Psoas muscle (tissue), 8 donors: ENCODE data around the gene SIRT2. TPM values are rescaled to one million over a fixed set of nuclear protein-coding genes. Genes with fewer than 3 reads are reported as not detected.
A peak's percentile ranks its signal among the peaks of the same experiment; 100 is the strongest.
"Not testable (repeated sequence)": the region's sequence is repeated elsewhere in the genome, so short reads cannot be mapped to it uniquely, and the experiment has no call there.

ENCODE experiments used
- ATAC-seq, 4 donors: fragments of 200-7000 bp; cut with Tn5 transposase; one replicate each; pipeline ENCODE4 v1.9.1; 2020; ENCODE audit warnings: moderate library complexity in 3 of 4, mild to moderate bottlenecking in 2 of 4
- DNase-seq, 2 donors: peaks; one replicate each; pipeline ENCODE4 v3.0.0-alpha.2; 2020
- H3K27ac ChIP-seq: fragments of 200-600 bp; one replicate; pipeline ENCODE4 v1.8.0; 2022
- H3K27me3 ChIP-seq, 3 donors: fragments of 200-600 bp in 1 of 3; one replicate each; pipeline versions ENCODE4 v1.6.1 to v1.8.0; 2013 to 2022; ENCODE audit warnings: low read length in 2 of 3, mild to moderate bottlenecking in 2 of 3, moderate library complexity in 1 of 3; ENCODE audit not compliant: insufficient read depth in 3 of 3
- H3K36me3 ChIP-seq, 2 donors: fragments of 200-600 bp in 1 of 2; one replicate each; pipeline versions ENCODE4 v1.6.1 to v1.8.0; 2013 to 2022; ENCODE audit warnings: low read depth in 1 of 2, mild to moderate bottlenecking in 1 of 2, moderate library complexity in 1 of 2; ENCODE audit not compliant: insufficient read depth in 1 of 2
- H3K4me1 ChIP-seq: fragments of 200-600 bp; one replicate; pipeline ENCODE4 v1.8.0; 2022
- H3K4me3 ChIP-seq: fragments of 200-600 bp; one replicate; pipeline ENCODE4 v1.8.0; 2022; ENCODE audit warnings: mild to moderate bottlenecking
- H3K9me3 ChIP-seq: fragments of 200-600 bp; one replicate; pipeline ENCODE4 v1.8.0; 2022
- WGBS, 3 donors: extraction: QIAGEN DNeasy Blood & Tissue Kit; methylation state at CpG; one replicate each; pipeline versions ENCODE4 v1.1.6 to v1.1.7; 2013; 5-methylcytosine and 5-hydroxymethylcytosine counted together
- intact Hi-C, 2 donors: fragments of 100-400 bp; cut with DNase I; formaldehyde crosslinking; loops; one replicate each; pipeline versions ENCODE4 v1.11.0 to v1.14.2; 2022
- polyA plus RNA-seq, 3 donors: library from polyadenylated mRNA; stranded (reverse); fragments of 200-250 nt; gene quantifications; one replicate each; pipeline ENCODE4 v1.2.3, GENCODE V29; 2013
- total RNA-seq, 4 donors: library from RNA; stranded (reverse); fragmentation: NEBNext Ultra II Directional in 2 of 4; extraction: Animal tissue kit (Norgen Biotek cat#: 25700) in 2 of 4; gene quantifications; one replicate each; pipeline versions ENCODE4 v1.2.1 to v1.2.4, GENCODE V29; 2021 to 2023
- TF ChIP-seq, protein P1 (sequence below): fragments of 200-600 bp; IDR thresholded peaks from one replicate; pipeline ENCODE4 v1.8.0; 2022; ENCODE audit warnings: antibody characterized with exemption
- donor health status: healthy with polysubstance abuse.
- donor health status: DM: no; HTN: no; CAD: no; lungs with moderate emphysema.
- donor health status: Bipolar disorder and iron deficiency.
- donor health status: healthy.
- donor health status: DM: yes; HTN: yes; CAD: no.
- donor health status: DM: no; HTN: no; CAD: no.
- donor health status: DM: no; HTN: no; CAD: no.
- donor health status: DM: yes; HTN: yes; CAD: no.

Gene SIRT2
- total and polyA plus RNA-seq, 7 donors: 133 to 260 (median 156) TPM

DNA sequence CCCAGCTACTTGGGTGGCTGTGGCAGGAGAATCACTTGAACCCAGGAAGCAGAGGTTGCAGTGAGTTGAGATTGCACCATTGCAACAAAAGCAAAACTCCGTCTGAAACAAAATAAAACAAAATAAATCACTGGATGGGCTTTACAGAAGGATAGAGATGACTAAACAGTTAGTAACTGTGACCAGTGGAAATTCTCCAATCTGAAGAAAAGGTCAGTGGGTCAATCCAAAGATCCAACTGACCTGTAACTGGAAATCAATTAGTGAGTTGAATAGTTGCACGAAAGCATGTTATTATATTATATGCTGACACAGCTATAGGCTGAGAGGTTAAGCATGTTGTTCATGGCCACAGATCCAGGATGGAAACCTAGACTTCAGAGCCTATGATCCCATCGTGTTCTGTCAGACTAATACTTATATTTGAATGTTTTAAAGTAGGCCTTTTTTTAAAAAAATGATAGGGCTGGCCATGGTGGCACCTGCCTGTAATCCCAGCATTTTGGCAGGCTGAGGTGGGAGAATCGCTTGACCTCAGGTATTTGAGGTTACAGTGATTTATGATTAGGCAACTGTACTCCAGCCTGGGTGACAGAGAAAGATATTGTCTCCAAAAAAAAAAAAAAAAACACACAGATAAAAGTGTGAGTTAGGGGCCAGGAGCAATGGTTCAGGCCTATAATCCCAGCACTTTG lies 69.2 kb downstream of the SIRT2 start:
- Histone ChIP-seq H3K4me3 (peak overlapping the region; percentile 85), H3K36me3 (peaks cover 0 to 46% of the 10 kb centered on the region in 2 donors)
- intact Hi-C loops: loop anchor here (5.0 to 10.0 kb wide), 2 partner anchors 183 to 185 kb away; partner anchors contain the start of gene ACTN4 (in 2 of the 2)

DNA sequence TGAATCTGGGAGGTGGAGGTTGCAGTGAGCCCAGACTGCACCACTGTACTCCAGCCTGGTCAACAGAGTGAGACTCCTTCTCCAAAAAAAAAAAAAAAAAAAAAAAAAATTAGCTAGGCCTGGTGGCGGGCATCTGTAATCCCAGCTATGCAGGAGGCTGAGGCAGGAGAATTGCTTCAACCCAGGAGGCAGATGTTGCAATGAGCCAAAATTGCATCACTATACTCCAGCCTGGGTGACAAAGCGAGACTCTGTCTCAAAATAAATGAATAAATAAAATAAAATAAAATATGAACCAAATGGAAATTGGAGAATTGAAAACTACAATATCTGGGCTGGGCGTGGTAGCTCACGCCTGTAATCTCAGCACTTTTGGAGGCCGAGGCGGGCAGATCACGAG lies 70.2 kb downstream of the SIRT2 start:
- H3K36me3 ChIP-seq: peaks cover 0 to 50% of the 10 kb centered on the region in 2 donors
- ATAC-seq, H3K4me3 ChIP-seq, DNase-seq, H3K9me3 ChIP-seq, H3K27me3 ChIP-seq, intact Hi-C loops: not testable (repeated sequence)
- peak overlapping the region; percentile 18 for H3K27ac ChIP-seq
- 92 to 96% (median 93%) methylated on average over 7 of the region's 7 CpGs for WGBS, 3 donors
- H3K4me1 ChIP-seq: peaks cover 39% of the 10 kb centered on the region

More for the DNA sequence above, 69.2 kb downstream of the SIRT2 start:
- Histone ChIP-seq H3K27ac (peak overlapping the region; percentile 99), H3K27me3 (no peaks in the 10 kb centered on the region), H3K9me3 (no peaks in the 10 kb centered on the region), H3K4me1 (peaks cover 46% of the 10 kb centered on the region)
- TF ChIP-seq, protein P1, sequence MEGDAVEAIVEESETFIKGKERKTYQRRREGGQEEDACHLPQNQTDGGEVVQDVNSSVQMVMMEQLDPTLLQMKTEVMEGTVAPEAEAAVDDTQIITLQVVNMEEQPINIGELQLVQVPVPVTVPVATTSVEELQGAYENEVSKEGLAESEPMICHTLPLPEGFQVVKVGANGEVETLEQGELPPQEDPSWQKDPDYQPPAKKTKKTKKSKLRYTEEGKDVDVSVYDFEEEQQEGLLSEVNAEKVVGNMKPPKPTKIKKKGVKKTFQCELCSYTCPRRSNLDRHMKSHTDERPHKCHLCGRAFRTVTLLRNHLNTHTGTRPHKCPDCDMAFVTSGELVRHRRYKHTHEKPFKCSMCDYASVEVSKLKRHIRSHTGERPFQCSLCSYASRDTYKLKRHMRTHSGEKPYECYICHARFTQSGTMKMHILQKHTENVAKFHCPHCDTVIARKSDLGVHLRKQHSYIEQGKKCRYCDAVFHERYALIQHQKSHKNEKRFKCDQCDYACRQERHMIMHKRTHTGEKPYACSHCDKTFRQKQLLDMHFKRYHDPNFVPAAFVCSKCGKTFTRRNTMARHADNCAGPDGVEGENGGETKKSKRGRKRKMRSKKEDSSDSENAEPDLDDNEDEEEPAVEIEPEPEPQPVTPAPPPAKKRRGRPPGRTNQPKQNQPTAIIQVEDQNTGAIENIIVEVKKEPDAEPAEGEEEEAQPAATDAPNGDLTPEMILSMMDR: no peak
- ATAC-seq: no peak
- no peak for DNase-seq
- 34 to 49% (median 35%) methylated on average over 4 of the region's 4 CpGs for WGBS, 3 donors

Other genes starting within 250 kb of the SIRT2 start
- gene CAPN12, start 155.1 kb downstream of the SIRT2 start, total RNA-seq: under 1 TPM; 0.32 to 0.64 (median 0.52) TPM
- under 1 TPM; 0.27 to 0.35 (median 0.34) TPM for gene CAPN12, start 155.1 kb downstream of the SIRT2 start, polyA plus RNA-seq
- gene LGALS7, start 126.1 kb downstream of the SIRT2 start, total RNA-seq: not detected
- gene LGALS7, start 126.1 kb downstream of the SIRT2 start, polyA plus RNA-seq: not detected
- gene LGALS7B, start 110.4 kb downstream of the SIRT2 start, total RNA-seq: not detected
- gene LGALS7B, start 110.4 kb downstream of the SIRT2 start, polyA plus RNA-seq: under 1 TPM in 1 of 3 donors, not detected in 2; 0.91 TPM
- gene LGALS4, start 86.7 kb downstream of the SIRT2 start, total RNA-seq: 1 to 10 TPM in 2 of 4 donors, under 1 TPM in 2; 0.62 to 2.0 (median 0.98) TPM
- gene LGALS4, start 86.7 kb downstream of the SIRT2 start, polyA plus RNA-seq: under 1 TPM; 0.31 to 0.77 (median 0.53) TPM
- gene ECH1, start 67.8 kb downstream of the SIRT2 start, total RNA-seq: 100 to 1,000 TPM; 279 to 572 (median 404) TPM
- gene ECH1, start 67.8 kb downstream of the SIRT2 start, polyA plus RNA-seq: 100 to 1,000 TPM; 512 to 649 (median 601) TPM
- gene HNRNPL, start 49.6 kb downstream of the SIRT2 start, total RNA-seq: 100 to 1,000 TPM; 151 to 229 (median 198) TPM
- gene HNRNPL, start 49.6 kb downstream of the SIRT2 start, polyA plus RNA-seq: 100 to 1,000 TPM; 109 to 215 (median 191) TPM
- 1 to 10 TPM; 1.5 to 4.8 (median 2.2) TPM for gene RINL, start 21.3 kb downstream of the SIRT2 start, total RNA-seq
- gene RINL, start 21.3 kb downstream of the SIRT2 start, polyA plus RNA-seq: 1 to 10 TPM; 2.2 to 3.4 (median 2.2) TPM
- 10 to 100 TPM; 21.9 to 41.0 (median 26.6) TPM for gene NFKBIB, start 351 bp upstream of the SIRT2 start, total RNA-seq
- gene NFKBIB, start 351 bp upstream of the SIRT2 start, polyA plus RNA-seq: 100 to 1,000 TPM in 1 of 3 donors, 10 to 100 TPM in 2; 45.5 to 109 (median 50.7) TPM
- gene CCER2, start 12.6 kb upstream of the SIRT2 start, total RNA-seq: 1 to 10 TPM in 2 of 4 donors, under 1 TPM in 1, not detected in 1; 0.25 to 1.1 (median 1.0) TPM
- under 1 TPM; 0.14 to 0.77 (median 0.21) TPM for gene CCER2, start 12.6 kb upstream of the SIRT2 start, polyA plus RNA-seq
- gene SARS2, start 31.1 kb upstream of the SIRT2 start, total RNA-seq: 10 to 100 TPM; 15.1 to 17.8 (median 16.8) TPM
- gene SARS2, start 31.1 kb upstream of the SIRT2 start, polyA plus RNA-seq: 10 to 100 TPM; 13.3 to 19.8 (median 17.0) TPM
- 10 to 100 TPM; 33.8 to 70.6 (median 42.4) TPM for gene MRPS12, start 31.3 kb upstream of the SIRT2 start, total RNA-seq
- gene MRPS12, start 31.3 kb upstream of the SIRT2 start, polyA plus RNA-seq: 100 to 1,000 TPM in 1 of 3 donors, 10 to 100 TPM in 2; 70.5 to 175 (median 71.4) TPM
- gene FBXO17, start 76.1 kb upstream of the SIRT2 start, total RNA-seq: 1 to 10 TPM; 1.6 to 4.3 (median 2.3) TPM
- gene FBXO17, start 76.1 kb upstream of the SIRT2 start, polyA plus RNA-seq: 1 to 10 TPM; 1.7 to 3.3 (median 1.8) TPM
- gene FBXO27, start 132.9 kb upstream of the SIRT2 start, total RNA-seq: 10 to 100 TPM in 1 of 4 donors, 1 to 10 TPM in 1, under 1 TPM in 2; 0.42 to 10.7 (median 0.99) TPM
- gene FBXO27, start 132.9 kb upstream of the SIRT2 start, polyA plus RNA-seq: under 1 TPM; 0.03 to 0.77 (median 0.14) TPM
- not detected for gene ACP7, start 184.8 kb upstream of the SIRT2 start, total RNA-seq
- gene ACP7, start 184.8 kb upstream of the SIRT2 start, polyA plus RNA-seq: under 1 TPM in 1 of 3 donors, not detected in 2; 0.07 TPM
- 10 to 100 TPM; 10.6 to 17.3 (median 11.6) TPM for gene PAK4, start 226.2 kb upstream of the SIRT2 start, total RNA-seq
- gene PAK4, start 226.2 kb upstream of the SIRT2 start, polyA plus RNA-seq: 10 to 100 TPM in 2 of 3 donors, 1 to 10 TPM in 1; 7.2 to 22.0 (median 16.5) TPM